ENCODE data around the gene KIF17. TPM values are rescaled to one million over a fixed set of nuclear protein-coding genes. Genes with fewer than 3 reads are reported as not detected.

The KIF17 gene
- total RNA-seq, 1 experiment from 2014 or later: 5.1 TPM

DNA sequence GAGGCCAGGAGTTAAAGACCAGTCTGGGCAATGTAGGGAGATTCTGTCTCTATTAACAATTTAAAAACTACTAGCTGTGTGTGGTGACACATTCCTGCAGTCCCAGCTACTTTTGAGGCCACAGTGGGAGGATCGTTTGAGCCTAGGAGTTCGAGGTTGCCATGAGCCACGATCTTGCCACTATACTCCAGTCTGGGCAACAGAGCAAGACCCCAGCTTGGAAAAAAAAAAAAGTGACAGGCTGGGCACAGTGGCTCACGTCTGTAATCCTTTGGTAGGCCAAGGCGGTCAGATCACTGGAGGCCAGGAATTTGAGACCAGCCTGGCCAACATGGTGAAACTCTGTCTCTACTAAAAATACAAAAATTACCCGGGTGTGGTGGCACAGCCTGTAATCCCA lies 42.5 kb upstream of the KIF17 start:
- no peaks in the 10 kb centered on the region for H3K23me2 ChIP-seq (ENCODE audit: insufficient read length, low read depth, low read length, poor library complexity, severe bottlenecking)
- Mint-ChIP-seq H3K4me3 (no peak overlapping the region), H3K4me1 (peaks cover 16 to 20% of the 10 kb centered on the region in 2 experiments), H3K36me3 (ENCODE audit: insufficient read depth in 1 of 3, low read depth in 3 of 3) (peaks cover 54 to 92% (median 90%) of the 10 kb centered on the region in 3 experiments; a peak in 6 of 7 replicates), H3K27ac (peak overlapping the region in 1 of 3 experiments; percentile 12; a peak in 1 of 7 replicates), H3K9me3 (no peaks in the 10 kb centered on the region), H3K27me3 (ENCODE audit: low read depth) (no peaks in the 10 kb centered on the region)
- H3K9ac ChIP-seq (ENCODE audit: extremely low read depth, insufficient read length, low read length): no peak overlapping the region
- H2AFZ ChIP-seq (ENCODE audit: low read length): no peak overlapping the region
- no peak overlapping the region for H2BK12ac ChIP-seq (ENCODE audit: insufficient read length, low read depth, low read length)
- no CpG with 5 or more reads among the region's 6 CpGs for WGBS (ENCODE audit: extremely low coverage, insufficient read length, low lambda C conversion rate)
- no peak overlapping the region for H2BK120ac ChIP-seq (ENCODE audit: low read depth, low read length, poor library complexity, severe bottlenecking)
- no peaks in the 10 kb centered on the region; the same call in 1 of the 2 replicates for H3K4me1 ChIP-seq (ENCODE audit: insufficient read depth, low read length)
- H3K18ac ChIP-seq (ENCODE audit: insufficient read length, low read depth, low read length): no peak overlapping the region
- H4K91ac ChIP-seq (ENCODE audit: insufficient read length, low read depth, low read length): no peak overlapping the region
- H3K56ac ChIP-seq (ENCODE audit: insufficient read length, low read depth, low read length): no peak overlapping the region
- no peaks in the 10 kb centered on the region for H3K27me3 ChIP-seq (ENCODE audit: insufficient read depth, low read length)
- H3K79me2 ChIP-seq (ENCODE audit: insufficient read depth, low read length): no peaks in the 10 kb centered on the region
- no peak overlapping the region for H3K14ac ChIP-seq (ENCODE audit: insufficient read depth, low read length)
- no peak overlapping the region for H2BK5ac ChIP-seq (ENCODE audit: insufficient read length, low read length)
- no peak overlapping the region for H3K4me2 ChIP-seq (ENCODE audit: insufficient read depth, insufficient read length, low read length)
- no peaks in the 10 kb centered on the region for H3K9me3 ChIP-seq (ENCODE audit: control insufficient read depth, low read depth, low read length)
- H3K23ac ChIP-seq (ENCODE audit: insufficient read length, low read depth, low read length): no peak overlapping the region
- H4K5ac ChIP-seq (ENCODE audit: insufficient read length, low read depth, low read length): no peak overlapping the region
- no peak overlapping the region for H2BK15ac ChIP-seq (ENCODE audit: low read depth, low read length)
- no peak overlapping the region for H3T11ph ChIP-seq (ENCODE audit: low read length)
- H2AK5ac ChIP-seq (ENCODE audit: insufficient read length, low read length): no peak overlapping the region
- no peak for DNase-seq
- no peak overlapping the region for H2BK20ac ChIP-seq (ENCODE audit: low read depth, low read length, poor library complexity, severe bottlenecking)
- H3K27ac ChIP-seq (ENCODE audit: insufficient read length, low read depth, low read length): no peak overlapping the region
- TF ChIP-seq, protein P1, sequence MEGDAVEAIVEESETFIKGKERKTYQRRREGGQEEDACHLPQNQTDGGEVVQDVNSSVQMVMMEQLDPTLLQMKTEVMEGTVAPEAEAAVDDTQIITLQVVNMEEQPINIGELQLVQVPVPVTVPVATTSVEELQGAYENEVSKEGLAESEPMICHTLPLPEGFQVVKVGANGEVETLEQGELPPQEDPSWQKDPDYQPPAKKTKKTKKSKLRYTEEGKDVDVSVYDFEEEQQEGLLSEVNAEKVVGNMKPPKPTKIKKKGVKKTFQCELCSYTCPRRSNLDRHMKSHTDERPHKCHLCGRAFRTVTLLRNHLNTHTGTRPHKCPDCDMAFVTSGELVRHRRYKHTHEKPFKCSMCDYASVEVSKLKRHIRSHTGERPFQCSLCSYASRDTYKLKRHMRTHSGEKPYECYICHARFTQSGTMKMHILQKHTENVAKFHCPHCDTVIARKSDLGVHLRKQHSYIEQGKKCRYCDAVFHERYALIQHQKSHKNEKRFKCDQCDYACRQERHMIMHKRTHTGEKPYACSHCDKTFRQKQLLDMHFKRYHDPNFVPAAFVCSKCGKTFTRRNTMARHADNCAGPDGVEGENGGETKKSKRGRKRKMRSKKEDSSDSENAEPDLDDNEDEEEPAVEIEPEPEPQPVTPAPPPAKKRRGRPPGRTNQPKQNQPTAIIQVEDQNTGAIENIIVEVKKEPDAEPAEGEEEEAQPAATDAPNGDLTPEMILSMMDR (conservative IDR thresholded peaks at IDR 0.05): no peak
- no peak overlapping the region for H3K4ac ChIP-seq (ENCODE audit: low read depth, low read length)
- H4K8ac ChIP-seq (replicated peaks; ENCODE audit: insufficient read length, low read depth, low read length): no peak overlapping the region
- no peaks in the 10 kb centered on the region for H4K20me1 ChIP-seq (ENCODE audit: control insufficient read depth, insufficient read depth, insufficient read length)
- peaks cover 5% of the 10 kb centered on the region for H3K79me1 ChIP-seq (ENCODE audit: insufficient read depth, low read depth, low read length, poor library complexity, severe bottlenecking)

Data from H9 (cell line).